Gastroesophageal sphincter (tissue), 4 donors: ENCODE results near the gene DDX53. TPM values are rescaled to one million over a fixed set of nuclear protein-coding genes. Genes with fewer than 3 reads are reported as not detected.

Experiments
- ATAC-seq: fragments of 150-250 bp; one replicate; pipeline ENCODE4 v1.9.1; 2016; ENCODE audit warnings: mild to moderate bottlenecking, moderate library complexity
- H3K27ac ChIP-seq, 4 donors: fragments of 200-600 bp; sonication (generic) in 3 of 4; 1 replicate in 3 of 4; 2 replicates in 1 of 4; pipeline ENCODE4 v1.5.1; 2016 to 2019
- H3K27me3 ChIP-seq: fragments of 200-600 bp; sonication (generic); one replicate; pipeline ENCODE4 v1.5.1; 2019
- H3K36me3 ChIP-seq, 2 donors: fragments of 200-600 bp; sonication (generic); one replicate each; pipeline ENCODE4 v1.5.1; 2019; ENCODE audit warnings: control low read depth in 1 of 2
- H3K4me1 ChIP-seq, 3 donors: fragments of 200-600 bp; sonication (generic); 1 replicate in 2 of 3; 2 replicates in 1 of 3; pipeline ENCODE4 v1.5.1; 2016 to 2019; ENCODE audit warnings: control low read depth in 2 of 3
- H3K4me3 ChIP-seq, 2 donors: fragments of 200-600 bp; sonication (generic); one replicate each; pipeline ENCODE4 v1.5.1; 2019; ENCODE audit warnings: mild to moderate bottlenecking in 1 of 2, moderate library complexity in 1 of 2
- H3K9me3 ChIP-seq, 3 donors: fragments of 200-600 bp; sonication (generic); one replicate each; pipeline ENCODE4 v1.5.1; 2017 to 2019; ENCODE audit warnings: control low read depth in 2 of 3
- EP300 ChIP-seq: sonication (generic); formaldehyde crosslinking; IDR thresholded peaks from one replicate; pipeline ENCODE4 v1.6.1; 2017; ENCODE audit warnings: antibody characterized with exemption, mild to moderate bottlenecking
- POLR2A ChIP-seq, 2 donors: fragments of 450-650 bp; IDR thresholded peaks; one replicate each; pipeline ENCODE4 v1.6.1; 2017; ENCODE audit warnings: antibody characterized with exemption in 2 of 2, mild to moderate bottlenecking in 2 of 2, moderate library complexity in 1 of 2
- POLR2AphosphoS5 ChIP-seq: sonication (generic); formaldehyde crosslinking; IDR thresholded peaks from one replicate; pipeline ENCODE4 v1.6.1; 2017; ENCODE audit warnings: antibody characterized with exemption
- WGBS, 2 donors: methylation state at CpG; one replicate each; pipeline ENCODE4 v1.1.5; 2018; ENCODE audit warnings: low coverage in 1 of 2; 5-methylcytosine and 5-hydroxymethylcytosine counted together
- total RNA-seq, 4 donors: library from RNA; depleted of rRNA; stranded (reverse); fragments of >200 nt; gene quantifications; one replicate each; pipeline ENCODE4 v1.1.0, GENCODE V29; 2016
- TF ChIP-seq, protein P1 (sequence below), 4 experiments: fragments of 200-600 bp in 2 of 4; fragments of 450-650 bp in 2 of 4; sonication (generic) in 1 of 4; IDR thresholded peaks; one replicate each; pipeline ENCODE4 v1.5.1; 2017 to 2019; ENCODE audit warnings: antibody characterized with exemption in 4 of 4, mild to moderate bottlenecking in 2 of 4, moderate library complexity in 2 of 4

Gene DDX53
- total RNA-seq, 4 donors from 2014 or later: not detected

DNA sequence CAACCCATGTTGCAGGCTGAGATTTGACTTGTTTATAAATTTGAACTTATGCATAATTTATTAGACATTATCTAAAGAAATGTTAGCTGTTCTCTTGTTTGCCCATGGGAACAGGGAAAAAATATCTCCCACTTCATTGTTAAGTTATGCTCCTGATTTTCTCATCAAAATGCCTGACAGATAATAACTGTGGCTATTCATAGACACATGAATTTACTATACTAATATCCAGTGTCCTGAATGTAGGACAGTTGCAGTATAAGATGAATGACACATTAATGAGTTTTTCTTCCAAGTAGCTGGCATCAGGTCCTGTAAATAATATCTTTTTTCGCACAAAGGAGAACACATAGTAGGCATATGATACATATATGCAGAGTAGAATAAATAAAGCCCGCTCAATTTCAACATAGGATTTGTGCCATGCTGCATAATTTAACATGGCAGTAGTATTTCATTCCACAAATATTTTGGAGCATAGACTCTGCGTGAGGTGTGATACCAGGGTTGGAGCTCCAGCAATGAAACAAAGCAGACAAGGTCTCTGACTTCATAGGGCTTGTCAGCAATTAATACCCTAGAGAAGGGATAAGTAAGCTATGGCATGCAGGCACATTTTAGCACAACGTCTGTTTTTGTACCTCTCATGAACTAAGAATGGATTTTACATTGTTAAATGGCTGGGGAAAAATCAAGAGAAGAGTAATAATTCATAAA, 40.4 kb upstream of the DDX53 start:
- Histone ChIP-seq H3K27ac (no peak overlapping the region), H3K36me3 (no peaks in the 10 kb centered on the region), H3K4me3 (no peak overlapping the region), H3K4me1 (no peaks in the 10 kb centered on the region), H3K9me3 (no peaks in the 10 kb centered on the region), H3K27me3 (no peaks in the 10 kb centered on the region)
- ATAC-seq: no peak
- no peak for TF ChIP-seq EP300
- 47 to 60% methylated on average over 4 of the region's 4 CpGs for WGBS, 2 donors

DNA sequence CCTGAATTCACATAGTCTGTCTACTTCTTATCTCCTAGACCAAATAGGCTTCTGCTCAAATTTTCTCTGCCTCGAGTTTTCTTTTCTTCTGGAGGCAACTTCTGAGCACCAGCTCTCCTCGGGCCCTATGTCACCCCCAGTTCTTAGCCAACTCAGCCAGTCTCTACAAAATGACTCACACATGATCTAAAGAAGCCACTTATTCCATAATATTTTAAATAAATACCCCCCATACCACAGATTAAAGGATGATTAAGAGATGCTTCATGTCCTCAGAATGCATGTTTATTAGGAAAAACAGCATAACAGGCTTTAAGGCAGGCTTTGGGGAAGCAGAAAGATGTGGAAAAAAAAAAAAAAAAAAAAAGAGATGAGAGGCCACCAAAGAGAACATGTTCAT, 36.6 kb upstream of the DDX53 start:
- Histone ChIP-seq H3K27ac (no peak overlapping the region), H3K4me1 (no peaks in the 10 kb centered on the region), H3K27me3 (no peaks in the 10 kb centered on the region), H3K36me3 (no peaks in the 10 kb centered on the region), H3K9me3 (no peaks in the 10 kb centered on the region), H3K4me3 (no peak overlapping the region)
- WGBS, 2 donors: 60 to 83% methylated on average over 1 of the region's 2 CpGs
- TF ChIP-seq POLR2A (IDR thresholded peaks at IDR 0.05): no peak
- TF ChIP-seq EP300: no peak
- TF ChIP-seq, protein P1, sequence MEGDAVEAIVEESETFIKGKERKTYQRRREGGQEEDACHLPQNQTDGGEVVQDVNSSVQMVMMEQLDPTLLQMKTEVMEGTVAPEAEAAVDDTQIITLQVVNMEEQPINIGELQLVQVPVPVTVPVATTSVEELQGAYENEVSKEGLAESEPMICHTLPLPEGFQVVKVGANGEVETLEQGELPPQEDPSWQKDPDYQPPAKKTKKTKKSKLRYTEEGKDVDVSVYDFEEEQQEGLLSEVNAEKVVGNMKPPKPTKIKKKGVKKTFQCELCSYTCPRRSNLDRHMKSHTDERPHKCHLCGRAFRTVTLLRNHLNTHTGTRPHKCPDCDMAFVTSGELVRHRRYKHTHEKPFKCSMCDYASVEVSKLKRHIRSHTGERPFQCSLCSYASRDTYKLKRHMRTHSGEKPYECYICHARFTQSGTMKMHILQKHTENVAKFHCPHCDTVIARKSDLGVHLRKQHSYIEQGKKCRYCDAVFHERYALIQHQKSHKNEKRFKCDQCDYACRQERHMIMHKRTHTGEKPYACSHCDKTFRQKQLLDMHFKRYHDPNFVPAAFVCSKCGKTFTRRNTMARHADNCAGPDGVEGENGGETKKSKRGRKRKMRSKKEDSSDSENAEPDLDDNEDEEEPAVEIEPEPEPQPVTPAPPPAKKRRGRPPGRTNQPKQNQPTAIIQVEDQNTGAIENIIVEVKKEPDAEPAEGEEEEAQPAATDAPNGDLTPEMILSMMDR (IDR thresholded peaks at IDR 0.05): no peak
- TF ChIP-seq POLR2AphosphoS5: no peak
- ATAC-seq: no peak

DNA sequence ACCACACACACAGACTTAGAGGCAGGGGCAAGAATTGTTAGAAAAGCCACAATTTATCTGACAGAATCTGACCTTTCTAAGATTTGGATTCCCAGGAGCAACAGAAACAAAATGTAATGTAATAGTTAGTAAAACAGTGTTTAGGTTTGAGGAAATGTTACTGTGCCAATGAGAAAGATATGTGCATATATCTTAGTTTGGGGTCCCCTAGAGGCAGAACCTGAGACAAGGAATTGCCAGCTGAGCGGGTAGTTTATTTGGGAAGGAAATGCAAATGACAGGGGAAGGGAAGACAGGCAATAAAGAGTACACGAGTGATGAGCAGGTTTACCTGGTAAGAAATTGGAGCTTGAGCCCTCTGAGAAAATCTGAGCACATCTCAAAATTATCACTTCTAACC, 31.3 kb upstream of the DDX53 start:
- Histone ChIP-seq H3K4me1 (no peaks in the 10 kb centered on the region), H3K4me3 (no peak overlapping the region), H3K9me3 (no peaks in the 10 kb centered on the region), H3K36me3 (no peaks in the 10 kb centered on the region), H3K27me3 (no peaks in the 10 kb centered on the region), H3K27ac (no peak overlapping the region)
- ATAC-seq: no peak
- WGBS, 2 donors: 43 to 100% methylated on average over 1 of the region's 2 CpGs
- TF ChIP-seq EP300 (no peak), POLR2AphosphoS5 (no peak), POLR2A (IDR thresholded peaks at IDR 0.05) (no peak)
- TF ChIP-seq, protein P1 (IDR thresholded peaks at IDR 0.05): no peak

DNA sequence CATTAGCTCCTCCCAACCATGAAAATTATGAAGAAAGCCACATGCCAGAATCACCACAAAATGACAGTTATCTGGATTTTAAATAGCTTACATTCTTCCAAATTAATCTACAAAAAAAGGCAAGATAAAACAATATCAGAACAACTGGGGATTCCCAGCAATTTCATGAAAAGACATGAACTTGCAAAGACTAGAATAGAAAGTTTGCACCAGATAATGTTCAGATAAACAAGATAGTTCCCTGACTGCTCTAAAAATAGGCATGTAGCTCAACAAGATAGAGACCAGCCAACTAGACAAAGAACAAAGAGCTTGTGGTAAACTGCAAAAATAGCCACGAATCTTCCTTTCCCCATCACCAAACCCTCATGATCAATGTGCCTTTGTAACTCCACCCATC, 30.3 kb upstream of the DDX53 start:
- Histone ChIP-seq H3K27me3 (no peaks in the 10 kb centered on the region), H3K4me3 (no peak overlapping the region), H3K9me3 (no peaks in the 10 kb centered on the region), H3K27ac (no peak overlapping the region), H3K4me1 (no peaks in the 10 kb centered on the region), H3K36me3 (no peaks in the 10 kb centered on the region)
- no peak for TF ChIP-seq POLR2AphosphoS5
- TF ChIP-seq POLR2A (IDR thresholded peaks at IDR 0.05): no peak
- TF ChIP-seq, protein P1 (IDR thresholded peaks at IDR 0.05): no peak
- TF ChIP-seq EP300: no peak
- WGBS, 2 donors: 25 to 33% methylated on average over 1 of the region's 1 CpG
- ATAC-seq: no peak

DNA sequence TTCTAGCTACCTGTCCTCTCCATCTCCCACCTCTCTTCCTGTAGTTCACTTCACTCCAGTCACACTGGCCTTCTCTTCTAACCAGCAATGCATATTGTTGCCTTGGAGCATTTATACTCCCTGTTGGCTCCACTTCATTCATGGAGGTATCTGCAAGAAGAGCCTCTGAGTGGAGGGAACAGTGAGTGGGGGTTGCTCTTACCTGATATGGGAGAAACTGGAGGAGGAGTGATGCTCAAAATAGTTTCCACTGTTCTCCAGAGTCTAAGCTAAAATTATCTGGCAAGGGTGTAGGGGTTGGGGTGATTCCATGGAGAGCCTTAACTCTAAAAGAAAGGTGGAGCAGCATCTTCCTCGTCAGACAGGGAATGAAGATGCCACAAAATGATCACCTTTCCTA, 28.9 kb upstream of the DDX53 start:
- Histone ChIP-seq H3K36me3 (no peaks in the 10 kb centered on the region), H3K9me3 (no peaks in the 10 kb centered on the region), H3K4me1 (no peaks in the 10 kb centered on the region), H3K27ac (no peak overlapping the region), H3K27me3 (no peaks in the 10 kb centered on the region), H3K4me3 (no peak overlapping the region)
- WGBS, 2 donors: 78 to 83% methylated on average over 1 of the region's 1 CpG
- no peak for ATAC-seq
- TF ChIP-seq POLR2A (IDR thresholded peaks at IDR 0.05) (no peak), EP300 (no peak), POLR2AphosphoS5 (no peak)
- TF ChIP-seq, protein P1 (IDR thresholded peaks at IDR 0.05): no peak
